HG03066 (cell line): ENCODE data around the gene HIBADH.

Experiments used
- ATAC-seq: cut with Tn5 transposase; IDR thresholded peaks from one replicate; pipeline ENCODE4 v1.9.1; 2021; ENCODE audit warnings: low read depth; ENCODE audit not compliant: unreplicated experiment

HIBADH gene

DNA sequence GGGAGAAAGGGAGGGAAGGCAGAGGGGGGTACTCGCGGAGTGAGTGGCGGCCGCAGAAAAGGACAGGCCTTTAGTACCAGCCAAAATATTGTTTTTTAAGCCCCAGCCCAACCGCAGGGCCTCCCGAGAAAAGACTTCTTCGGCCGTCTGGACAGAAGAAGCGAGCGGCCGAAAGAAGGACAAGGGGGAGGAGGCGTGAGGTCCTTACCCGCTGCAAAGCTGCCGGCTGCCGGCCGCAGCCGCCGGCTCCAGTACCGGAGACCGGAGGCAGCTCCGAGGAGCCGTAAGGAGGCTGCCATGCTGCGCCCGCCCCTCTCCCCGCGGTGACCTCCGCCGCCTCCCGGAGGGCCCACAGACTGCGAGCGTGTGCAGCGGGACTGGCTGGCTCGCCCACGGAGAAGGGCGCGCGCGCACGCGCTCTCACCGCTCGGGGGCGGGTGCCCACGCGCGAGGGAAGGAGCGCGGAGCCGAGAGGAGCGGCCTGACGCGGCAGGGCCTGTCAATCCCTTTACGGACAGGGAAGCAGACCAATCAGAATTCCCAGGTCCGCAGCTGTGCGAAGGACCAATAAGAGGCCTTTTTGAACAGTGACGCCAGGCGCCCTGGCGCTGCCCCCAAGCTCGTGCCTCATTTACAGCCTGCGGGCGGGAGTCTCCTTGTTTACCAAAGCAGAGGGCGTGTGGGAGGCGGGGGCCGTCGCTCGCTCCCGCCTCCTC, at the start of gene HIBADH:
Gene HIBADH, minus strand, starts transcription at position 394 of the 716 bp plus-strand sequence. Its CDS starts 95 bp downstream, at position 299.
- ATAC-seq = peak; percentile 99

DNA sequence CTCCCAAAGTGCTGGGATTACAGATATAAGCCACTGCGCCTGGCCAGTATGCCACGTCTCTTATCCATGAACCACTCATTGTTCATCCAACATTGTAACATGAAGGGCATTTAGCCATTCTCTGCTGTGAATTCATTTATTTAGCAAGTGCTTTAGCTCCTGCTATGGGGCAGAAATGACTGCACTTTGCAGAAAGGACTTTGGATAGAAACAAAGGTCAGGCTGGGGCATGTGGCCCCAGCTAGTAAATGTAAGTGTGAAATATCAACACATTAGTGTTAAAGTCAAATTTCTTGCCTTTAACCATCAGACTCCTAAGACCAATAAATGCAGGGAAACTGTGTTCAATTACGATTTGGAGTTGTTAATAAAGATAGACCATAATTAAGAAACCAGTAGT, 49.5 kb upstream of the HIBADH start:
- ATAC-seq = no peak

DNA sequence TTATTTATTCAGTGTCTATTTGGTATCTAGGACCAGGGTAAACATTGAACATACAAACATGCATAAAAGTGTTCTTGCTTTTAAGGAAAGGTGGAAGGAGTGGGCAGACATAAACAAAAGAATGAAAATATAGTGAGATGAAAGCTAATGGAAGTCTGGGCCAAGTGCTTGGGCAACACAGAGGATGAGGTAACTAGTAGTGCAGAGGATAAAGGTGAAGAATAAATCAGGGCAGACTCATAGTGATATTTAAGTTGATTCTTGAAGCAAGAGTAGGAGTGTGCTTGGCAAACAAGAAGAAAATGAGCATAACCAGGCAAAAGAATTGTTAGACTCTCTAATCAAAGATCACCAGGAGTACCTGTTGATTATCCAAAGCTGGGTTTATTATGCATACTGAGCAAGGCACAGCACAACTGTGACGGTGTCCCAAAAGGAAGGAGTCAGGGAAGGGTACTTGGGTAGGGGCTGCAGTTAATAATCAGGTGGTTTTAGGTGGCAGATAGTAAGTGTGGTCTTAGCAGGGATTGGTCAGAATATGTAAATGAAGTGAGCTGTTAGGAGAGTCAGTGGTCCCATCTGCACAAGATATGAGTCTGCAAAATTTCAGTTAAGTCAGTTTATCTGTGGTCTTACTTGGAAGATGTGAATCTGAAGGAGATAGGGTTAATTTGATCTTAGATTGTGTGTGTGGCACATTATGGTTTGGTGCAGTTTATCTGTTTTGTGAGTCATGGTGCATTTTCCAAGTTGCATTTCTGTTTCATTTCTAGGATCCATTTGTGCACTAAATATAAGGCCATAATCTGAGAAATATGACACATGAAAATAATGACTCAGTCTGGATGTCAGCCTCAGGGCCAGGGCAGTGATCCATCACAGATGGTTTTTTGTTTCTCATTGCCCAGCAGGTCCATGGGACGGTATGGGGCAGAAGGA, 46.7 kb upstream of the HIBADH start:
- ATAC-seq = no peak

DNA sequence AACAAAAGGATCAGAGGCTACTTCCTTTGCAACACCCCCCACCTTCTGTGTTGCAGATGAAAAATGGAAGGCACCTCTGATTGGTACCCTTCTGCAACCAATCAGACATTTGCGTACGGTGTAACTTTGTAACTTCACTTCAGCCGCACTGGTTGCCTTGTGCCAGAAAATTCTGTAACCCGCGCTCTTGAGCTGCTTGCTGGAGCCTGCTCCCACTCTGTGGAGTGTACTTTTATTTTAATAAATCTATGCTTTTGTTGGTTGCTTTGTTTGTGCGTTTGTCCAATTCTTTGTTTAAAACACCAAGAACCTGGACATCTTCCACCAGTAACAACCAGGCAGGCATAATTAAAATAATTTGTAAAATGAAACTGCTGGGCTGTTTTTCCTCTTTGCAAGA, 45.8 kb upstream of the HIBADH start:
- no peak for ATAC-seq

DNA sequence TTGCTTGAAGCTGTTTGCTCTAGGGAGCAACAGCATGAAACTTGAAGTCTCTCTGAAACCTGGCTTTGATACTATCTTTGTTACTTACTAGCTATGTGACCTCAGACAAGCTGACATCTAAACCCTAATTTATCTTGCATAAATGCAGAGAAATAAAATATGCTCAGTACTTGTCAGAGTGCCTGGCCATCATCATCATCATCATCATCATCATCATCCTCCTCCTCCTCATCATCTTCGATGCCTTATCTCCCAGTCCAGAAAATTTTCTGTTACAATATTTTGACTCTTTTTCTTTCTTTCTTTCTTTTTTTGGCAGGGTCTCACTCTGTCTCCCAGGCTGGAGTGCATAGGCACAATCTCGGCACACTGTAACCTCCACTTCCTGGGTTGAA, 42.5 kb upstream of the HIBADH start:
- ATAC-seq = no peak

DNA sequence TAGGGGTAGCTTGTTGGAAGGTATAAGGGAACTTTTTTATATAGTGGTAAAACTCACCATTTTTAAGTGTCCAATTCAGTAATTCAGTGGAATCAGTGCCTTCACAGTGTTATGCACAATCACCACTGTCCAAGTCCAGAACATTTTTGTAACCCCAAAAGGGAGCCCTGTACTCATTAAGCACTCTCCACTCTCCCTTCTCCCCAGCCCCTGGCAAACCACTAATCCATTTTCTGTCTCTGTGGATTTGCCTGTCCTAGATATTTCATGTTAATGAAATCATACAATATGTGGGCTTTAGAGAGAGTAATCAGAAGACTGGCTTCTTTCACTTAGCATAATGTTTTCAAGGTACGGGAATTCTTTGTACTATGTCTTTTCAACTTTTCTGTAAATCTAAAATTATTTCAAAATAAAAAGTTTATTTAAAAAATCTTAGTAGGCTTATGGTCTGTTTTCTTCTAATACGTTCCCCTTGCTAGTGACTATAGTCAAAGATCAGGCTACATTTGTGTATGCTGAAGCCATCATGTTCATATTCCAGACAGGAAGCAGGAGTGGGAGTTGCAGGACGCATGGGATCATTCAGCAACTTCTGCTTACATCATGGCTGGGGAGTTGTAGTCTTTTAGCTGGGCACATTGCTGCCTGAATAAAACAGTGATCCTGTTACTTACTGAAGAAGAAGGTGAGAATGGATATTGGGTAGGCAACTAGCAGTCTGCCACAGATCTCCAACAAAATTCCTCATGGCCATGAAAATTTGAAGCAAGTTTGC, 41.9 kb upstream of the HIBADH start:
- ATAC-seq = no peak

DNA sequence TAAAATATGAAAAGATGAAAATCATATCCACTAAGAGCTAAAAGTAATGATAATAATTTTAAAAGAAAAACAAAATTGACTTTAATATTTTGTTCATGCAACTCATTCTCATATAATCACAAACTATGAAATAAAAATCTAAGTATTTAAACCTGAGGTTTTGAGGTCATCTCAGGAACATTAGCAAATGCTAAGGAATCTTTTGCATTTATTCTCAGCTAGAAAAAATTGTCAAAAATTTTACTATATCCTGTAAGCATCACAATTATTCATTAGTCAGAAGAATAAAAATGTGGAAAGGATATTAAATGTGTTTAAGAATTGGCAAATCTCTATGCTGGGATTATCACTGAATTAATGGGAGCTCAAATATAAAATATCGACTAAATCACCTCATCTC, 40.5 kb upstream of the HIBADH start:
- no peak for ATAC-seq

DNA sequence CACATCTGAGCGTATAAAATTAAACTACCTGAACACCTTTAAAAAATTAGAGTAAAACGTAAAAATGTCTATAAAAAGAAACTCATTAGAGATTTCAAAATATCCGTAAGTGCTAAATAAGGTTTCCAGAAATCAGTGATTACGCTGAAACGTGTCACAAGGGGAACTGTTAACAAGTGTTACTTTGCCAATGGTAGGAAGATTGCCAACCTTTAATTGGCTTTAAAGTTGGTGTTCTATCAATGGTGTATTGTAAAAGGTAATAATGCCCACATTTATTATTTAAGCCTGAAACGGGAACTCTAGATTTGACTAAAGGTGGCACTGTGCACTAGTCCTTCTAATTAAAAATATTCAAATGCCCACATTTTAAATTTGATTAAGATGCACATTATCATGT, 37.8 kb upstream of the HIBADH start:
- no peak for ATAC-seq

DNA sequence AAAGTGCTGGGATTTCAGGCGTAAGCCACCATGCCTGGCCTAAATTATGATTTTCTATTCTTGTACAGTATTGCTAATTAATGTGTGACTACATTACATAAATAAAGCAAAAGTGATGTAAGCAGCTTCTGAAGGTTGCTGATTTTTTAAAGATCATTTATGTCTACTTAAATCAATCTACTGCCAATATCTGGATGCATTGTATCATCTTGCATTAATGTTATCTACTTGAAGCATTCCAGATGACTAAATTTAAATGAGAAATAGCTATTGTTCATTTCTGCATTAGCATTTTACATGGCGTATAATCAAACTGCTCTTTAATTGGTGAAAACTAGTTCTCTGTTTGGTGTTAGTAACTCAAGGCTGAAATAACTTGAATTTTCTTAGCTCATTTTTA, 37.1 kb upstream of the HIBADH start:
- no peak for ATAC-seq

DNA sequence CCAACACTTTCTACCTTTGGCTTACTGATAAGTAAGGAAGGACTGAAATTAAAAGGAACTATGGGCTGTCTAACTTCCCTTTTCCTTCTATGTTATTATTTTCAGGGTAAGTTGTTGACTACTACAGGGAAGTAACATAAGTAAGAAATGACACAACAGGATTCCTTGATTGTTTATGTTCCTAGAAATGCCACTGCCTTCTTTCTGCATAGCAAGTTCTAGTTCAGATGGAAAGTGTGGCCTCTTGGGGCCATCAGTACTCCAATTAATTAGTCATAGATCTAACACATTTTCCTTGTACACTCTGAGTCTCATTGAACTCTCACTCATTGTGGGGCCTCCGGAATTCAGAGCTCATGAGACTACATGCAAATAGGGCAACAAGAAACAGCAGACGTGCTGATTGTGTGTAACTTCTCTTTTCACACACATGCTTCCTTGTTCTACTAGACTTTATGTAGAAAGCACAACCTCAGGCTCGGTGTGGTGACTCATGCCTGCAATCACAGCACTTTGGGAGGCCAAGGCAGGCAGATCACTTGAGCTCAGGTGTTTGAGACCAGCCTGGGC, 35.3 kb upstream of the HIBADH start:
- ATAC-seq = peak; percentile 90

DNA sequence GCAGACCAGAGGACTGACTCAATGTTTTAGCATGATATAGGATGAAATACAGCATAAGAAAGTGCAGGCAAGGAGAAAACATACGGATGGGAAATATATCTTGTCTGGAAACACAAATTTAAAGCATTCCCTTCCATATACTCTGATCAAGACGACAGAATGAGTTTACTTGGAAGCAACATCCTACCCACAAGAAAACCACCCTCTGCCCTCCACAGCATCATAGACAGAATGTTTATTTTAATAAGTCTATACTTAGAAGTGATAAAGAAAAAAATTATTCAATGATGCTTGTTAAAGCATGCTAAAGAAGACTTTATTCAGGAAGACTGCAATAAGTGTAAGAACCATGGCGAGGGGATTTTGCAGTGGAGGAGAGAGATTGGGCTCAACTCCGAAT, 32.4 kb upstream of the HIBADH start:
- no peak for ATAC-seq

DNA sequence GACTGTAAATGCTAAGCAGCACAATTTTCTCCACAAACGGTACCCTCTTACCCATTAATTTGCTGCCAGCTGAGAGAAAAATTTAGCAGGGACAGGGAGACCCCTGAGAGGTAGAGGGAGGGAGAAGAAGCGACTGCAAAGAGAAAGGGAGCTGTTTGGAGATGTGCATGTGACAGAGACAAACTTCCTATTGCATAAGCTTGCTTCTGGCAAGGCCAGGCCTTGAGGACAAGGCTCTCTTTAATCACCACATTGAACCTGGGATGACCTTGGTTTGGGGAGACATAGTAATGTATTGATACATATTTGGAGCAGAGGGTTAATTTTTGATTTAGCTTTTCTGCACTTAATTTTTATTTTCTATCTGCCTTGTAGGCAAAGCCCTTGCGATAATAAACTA, 31.1 kb upstream of the HIBADH start:
- no peak for ATAC-seq

DNA sequence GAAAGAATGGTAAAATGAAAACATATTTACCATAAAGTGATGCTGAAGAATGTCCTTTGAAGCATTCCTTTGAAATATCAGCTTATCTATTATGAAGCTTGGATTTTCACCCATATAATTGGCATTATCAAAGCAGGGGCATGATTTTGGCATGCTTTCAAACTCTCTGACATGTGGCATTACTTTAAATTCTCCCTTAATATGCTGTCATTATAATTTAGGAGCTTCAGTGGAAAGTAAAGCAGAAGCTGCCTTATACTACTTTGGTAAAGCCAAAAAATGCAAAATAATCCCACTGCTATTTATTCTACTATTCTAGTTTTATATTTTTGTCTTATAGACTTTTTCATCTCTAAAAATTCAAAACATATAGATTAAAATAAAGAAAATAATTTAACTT, 28.0 kb upstream of the HIBADH start:
- ATAC-seq = no peak

DNA sequence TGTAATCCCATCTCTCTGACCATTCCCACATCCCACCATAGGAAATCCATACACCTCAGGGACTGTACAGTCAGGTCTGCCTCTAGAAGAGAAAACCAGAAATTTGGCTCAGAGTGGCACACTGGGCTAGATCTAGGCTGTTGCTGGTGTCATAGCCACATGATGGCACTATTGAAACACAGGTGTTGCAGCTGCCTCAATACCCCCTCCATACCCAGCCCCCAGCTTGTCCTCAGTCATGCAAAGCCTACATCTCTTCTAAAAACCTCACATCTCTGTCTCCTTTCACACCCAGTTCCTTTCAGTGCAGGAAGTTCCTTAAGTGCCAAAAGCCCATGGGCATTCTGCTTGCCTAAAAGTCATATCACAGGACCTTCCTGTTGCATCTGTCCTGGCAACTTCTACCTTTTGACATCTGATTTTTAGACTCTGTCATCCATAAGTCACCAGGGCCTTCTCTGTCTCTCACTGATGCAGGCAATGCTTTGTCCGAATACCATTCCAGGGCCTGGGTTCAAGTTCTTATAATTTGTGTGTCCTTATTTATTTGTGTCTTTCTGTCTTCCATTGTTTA, 27.0 kb upstream of the HIBADH start:
- ATAC-seq = no peak

DNA sequence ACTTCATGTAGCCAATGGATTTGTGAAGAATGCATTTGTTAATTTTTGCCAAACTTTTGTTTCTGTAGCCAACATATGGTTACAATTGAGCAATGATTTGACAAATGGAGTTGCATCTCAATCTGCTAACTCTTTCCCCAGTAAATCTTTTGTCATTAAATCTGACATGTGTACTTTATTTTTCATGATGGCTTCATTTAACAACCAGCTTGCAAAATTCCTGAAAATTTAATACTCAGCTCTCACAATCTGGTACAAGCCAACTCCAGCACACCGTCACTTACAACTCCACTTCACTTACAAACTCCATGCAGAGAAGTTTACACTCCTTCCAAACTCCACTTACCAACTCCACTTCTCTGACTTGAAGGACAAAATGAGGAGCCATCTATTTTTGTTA, 26.5 kb upstream of the HIBADH start:
- no peak for ATAC-seq

DNA sequence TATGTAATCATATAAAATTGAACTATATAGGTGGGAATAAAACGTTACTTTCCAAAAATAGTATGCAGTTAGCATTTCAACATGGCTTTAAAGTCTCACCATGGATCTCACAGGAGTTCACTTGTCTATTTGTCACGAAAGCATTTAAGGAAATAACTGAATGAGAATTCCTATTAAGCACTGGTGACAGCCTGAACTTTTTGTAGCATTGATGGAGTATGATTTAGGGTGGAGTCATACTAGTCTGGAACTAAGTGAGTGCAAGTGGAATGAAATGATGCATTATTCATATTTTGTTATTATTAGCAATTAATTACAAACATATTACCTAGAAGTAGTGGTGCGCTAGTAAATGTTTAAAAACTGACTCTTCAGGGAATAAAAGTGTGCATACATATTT, 26.0 kb upstream of the HIBADH start:
- no peak for ATAC-seq

DNA sequence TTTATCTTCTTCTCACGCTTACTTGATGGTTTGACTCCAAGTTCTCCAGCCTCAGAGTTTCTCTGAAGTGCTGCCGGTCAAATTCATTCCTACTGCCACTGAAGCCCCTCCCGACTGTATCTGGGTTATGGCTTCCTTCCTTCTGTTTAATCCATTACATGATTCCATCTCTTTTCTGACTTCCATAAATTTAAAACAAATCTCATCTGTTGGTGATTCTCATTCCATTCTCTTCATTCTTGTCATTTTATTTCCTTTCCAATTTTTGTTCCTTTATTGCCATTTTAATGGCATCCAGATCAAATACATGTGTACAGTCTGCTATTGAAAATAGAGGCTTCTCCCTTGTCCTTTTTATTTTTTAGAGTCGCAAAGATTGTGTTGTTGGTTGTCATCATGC, 25.4 kb upstream of the HIBADH start:
- ATAC-seq = no peak

DNA sequence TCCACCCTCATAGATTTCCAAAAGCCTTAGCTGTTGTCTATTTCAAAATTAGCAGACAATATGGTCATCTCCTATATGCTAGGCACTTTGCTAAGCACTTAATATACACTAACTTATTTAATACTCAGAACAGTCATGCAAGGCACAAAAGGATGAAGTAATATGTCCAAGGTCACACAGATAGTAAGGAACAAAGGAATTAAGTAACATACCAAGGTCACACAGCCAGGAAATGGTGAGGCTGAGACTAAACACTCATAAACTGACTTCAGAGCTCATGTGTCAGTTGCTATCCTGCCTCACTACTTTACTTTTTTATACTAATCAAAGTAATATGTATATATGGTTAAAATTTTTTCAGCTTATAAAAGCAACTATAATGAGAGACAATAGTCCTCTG, 23.6 kb upstream of the HIBADH start:
- no peak for ATAC-seq

DNA sequence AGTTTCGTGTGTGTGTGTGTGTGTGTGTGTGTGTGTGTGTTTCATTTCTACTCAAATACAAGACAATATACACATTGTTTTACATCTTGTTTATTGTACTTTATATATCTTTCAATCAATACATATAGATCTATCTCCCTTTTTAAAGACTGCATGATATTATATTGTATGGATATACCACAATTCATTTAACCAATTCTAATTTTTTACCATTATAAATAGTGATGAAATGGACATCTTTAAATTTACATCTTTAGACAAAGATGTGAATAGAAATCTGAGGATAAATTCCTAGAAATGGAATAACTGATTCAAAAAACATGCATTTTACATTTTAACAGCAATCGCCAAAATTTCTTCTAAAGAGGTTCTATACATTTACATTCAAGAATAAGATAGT, 23.2 kb upstream of the HIBADH start:
- no peak for ATAC-seq

DNA sequence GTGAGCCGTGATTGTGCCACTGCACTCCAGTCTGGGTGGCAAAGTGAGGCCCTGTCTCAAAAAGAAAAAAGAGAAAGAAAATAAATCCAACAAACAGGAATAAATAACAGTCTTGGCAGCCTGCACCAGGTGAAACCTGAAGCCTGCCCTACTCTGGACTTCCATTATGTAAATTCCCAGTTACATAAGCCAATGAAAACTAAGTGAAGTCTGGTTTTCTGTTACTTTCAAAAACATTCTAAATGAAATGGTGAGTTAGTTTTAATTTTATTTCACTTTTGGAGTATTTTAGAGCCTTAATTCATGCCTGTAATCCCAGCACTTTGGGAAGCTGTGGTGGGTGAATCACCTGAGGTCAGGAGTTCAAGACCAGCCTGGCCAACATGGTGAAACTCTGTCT, 22.5 kb upstream of the HIBADH start:
- ATAC-seq = no peak

DNA sequence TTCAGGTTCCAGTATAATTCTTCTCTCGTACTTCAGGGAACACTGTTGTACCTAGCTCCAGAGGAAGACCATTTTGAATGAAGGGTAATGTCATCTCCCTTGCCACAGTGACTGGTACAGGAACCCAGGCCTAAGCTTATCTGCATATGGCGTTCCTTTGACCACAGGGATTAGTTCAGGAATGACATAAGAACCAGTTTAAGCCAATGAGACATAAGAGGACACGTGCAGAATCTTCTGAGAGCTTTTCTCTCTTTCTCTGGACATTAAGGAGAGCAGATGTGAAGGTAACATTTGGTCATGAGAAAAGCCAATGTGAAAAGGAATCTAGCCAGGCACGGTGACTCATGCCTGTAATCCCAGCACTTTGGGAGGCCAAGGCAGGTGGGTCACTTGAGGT, 21.8 kb upstream of the HIBADH start:
- ATAC-seq = no peak
